HG03045 (cell line): Measurements from ENCODE around the gene F2RL1.
"Not testable (repeated sequence)": the region's sequence is repeated elsewhere in the genome, so short reads cannot be mapped to it uniquely, and the experiment has no call there.

Experiments used
- ATAC-seq: cut with Tn5 transposase; IDR thresholded peaks from one replicate; pipeline ENCODE4 v1.9.1; 2021; ENCODE audit warnings: mild to moderate bottlenecking, moderate library complexity; ENCODE audit not compliant: unreplicated experiment

The F2RL1 gene

DNA sequence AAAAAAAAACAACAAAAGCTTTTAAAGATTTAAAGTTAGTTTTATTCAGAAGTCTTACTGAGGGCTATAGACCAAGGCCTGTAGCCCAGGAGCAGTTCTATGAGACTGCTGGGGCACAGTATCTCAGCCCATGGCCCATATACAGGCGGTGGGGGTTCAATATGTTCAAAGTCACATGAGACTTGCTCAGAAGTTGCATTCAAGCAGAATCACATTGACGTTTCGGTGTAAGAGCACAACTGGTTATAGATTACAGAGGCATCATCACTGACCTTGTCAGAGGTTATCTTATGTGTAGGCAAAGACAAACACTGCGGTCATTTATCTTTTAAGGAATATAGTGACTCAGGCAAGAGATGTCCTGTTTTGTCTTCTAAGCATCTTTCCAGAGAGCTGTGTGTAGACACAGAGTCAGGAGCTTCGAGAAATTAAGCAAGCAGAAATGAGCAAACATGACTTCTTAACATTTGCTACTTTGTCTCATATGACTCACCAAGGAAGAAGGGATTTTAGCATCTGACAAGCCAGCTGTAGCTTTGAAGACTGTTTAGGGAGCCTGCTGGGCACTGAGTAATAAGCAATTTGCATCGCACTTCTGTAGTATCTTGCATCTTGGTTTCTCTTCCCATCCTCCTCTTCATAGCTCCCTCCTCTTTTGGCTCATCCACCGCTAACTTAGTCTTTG, 12.9 kb upstream of the F2RL1 start:
- no peak for ATAC-seq

- no peak for ATAC-seq
These were observed 11.5 kb upstream of the F2RL1 start for GRCh38 chr5:76807296-76807695.

GRCh38 chr5:76808141-76808691, 10.6 kb upstream of the F2RL1 start:
- ATAC-seq: no peak

DNA sequence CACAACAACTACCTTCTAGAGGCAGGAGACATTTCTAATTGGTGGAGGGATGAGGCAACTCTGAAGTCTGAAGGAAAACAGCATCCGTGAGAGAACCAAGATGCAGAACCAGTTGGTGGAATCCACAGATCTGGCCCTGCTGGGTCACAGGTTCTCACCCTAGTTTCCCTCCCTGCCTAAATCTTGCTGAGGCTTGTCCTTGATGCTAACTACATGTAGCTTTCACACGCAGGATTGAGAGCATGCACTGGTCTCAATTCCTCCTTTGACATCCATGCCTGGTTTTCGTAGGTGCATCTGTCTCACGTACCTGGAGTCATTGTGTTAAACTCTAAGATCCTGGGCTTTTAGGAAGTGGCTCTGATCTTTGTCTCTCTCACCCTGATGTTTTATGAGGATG, 9.7 kb upstream of the F2RL1 start:
- no peak for ATAC-seq

DNA sequence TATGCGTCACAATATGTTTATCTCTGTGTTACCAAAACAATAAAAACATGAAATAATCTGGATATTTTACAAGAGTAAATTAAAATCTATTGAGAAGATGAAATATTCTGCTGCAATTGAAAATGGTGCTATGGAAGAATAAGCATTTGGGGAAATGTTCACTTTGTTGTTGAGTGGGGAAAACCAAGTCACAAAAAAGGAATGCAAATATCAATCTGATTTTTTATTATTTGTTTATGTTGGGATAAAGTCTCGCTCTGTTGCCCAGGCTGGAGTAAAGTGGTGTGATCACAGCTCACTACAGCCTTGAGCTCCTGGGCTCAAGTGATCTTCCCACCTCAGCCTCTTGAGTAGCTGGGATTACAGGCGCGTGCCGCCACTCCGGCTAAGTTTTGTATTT, 8.6 kb upstream of the F2RL1 start:
- no peak for ATAC-seq

- ATAC-seq: no peak
These were observed 7.6 kb upstream of the F2RL1 start for GRCh38 chr5:76811214-76811613.

DNA sequence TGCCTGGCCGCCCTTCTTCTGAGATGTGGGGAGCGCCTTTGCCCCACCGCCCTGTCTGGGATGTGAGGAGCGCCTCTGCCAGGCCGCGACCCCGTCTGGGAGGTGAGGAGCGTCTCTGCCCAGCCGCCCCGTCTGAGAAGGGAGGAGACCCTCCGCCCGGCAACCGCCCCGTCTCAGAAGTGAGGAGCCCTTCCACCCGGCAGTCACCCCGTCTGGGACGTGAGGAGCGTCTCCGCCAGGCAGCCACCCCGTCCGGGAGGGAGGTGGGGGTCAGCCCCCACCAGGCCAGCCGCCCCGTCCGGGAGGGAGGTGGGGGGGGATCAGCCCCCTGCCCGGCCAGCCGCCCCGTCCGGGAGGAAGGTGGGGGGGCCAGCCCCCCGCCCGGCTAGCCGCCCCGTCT, 6.6 kb upstream of the F2RL1 start:
- ATAC-seq: not testable (repeated sequence)

DNA sequence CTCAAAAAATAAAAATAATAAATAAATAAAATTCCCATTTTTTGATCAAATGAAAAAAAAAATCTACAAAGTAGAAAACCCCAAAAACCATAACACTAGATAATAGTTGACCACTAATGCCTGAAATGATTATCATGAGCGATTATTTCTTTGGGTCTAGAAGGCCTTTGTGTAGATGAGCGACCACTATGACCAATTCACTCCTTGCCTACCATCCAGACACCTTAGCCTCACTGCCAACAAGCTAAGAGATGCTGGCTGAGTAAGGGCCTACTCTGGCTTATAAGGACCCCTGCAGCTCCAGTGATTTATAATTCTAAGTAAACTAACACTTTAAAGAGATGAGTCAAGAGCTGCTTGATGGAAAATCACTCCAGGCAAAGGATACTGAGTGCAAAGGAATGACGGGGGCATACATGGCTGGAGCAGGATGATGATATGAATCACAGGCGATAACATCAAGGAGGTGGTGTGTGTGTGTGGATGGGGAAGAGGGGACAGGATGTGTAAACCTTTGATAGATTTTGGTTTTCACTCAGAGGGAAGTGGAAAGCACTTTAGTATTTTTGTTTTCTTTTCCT, 4.8 kb upstream of the F2RL1 start:
- no peak for ATAC-seq

DNA sequence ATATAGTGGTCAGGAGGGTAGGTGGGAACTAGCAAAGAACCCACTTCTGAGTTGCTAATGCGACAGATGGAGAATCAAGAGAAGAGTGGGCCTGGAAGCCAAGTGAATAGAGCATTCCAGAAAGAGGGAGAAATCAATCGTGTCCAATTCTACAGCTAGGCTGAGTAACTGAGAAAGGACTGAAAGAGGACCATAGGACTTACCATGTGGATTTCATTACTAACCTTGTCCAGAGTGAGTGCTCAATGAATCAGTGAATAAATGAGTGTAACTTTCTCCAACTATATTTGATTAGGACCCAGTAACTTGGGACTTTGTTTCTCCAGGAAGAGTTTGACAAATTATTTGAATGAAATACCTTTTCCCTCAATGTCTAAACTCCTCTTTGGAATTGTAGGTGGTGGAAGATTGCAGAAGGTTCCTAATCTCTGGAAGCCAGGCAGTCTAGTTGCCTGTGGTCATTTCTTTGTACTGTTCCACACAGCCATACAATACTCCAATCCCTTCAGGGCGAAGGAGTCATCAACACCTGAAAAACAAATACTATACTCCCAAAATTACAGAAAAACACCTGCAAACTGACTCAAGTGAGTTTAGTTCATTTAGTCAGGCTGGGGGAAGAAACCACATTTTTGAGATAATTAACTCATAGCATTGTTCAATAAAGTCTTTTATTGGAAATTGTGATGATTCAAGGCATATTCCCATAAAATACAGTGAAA, 2.6 kb upstream of the F2RL1 start:
- no peak for ATAC-seq

DNA sequence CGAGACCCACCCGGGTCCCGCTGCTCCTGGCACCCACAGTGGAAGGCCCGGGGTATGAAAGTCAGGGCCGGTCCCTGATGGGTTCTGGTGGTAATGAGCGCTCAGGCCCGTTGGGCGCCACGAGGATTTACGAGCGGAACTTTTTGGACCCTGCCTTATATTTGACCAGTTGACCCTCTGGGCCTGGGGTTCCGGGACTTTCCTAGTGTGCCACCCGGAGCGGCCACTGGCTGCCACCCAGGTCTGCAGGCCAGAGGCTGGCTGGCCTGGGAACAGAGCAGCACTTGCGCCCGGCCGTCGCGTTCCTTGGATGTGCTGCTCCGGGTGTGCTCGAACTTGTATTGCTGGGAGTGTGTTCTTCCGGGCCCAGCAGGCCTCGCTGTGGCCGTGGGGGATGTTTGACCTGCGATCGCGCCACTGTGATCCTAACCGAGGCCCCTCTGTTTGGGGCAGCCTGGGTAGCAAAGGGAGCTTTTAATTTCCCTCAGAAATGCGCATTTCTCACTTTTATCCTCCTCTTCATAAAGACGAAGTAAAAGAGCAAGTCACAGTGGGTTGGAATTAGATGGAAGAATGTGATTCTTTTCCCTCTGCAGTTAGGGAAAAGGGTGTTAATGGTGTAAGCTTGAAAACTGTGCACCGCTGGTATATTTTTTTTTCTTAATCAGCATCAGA, 1.2 kb downstream of the F2RL1 start:
- no peak for ATAC-seq

DNA sequence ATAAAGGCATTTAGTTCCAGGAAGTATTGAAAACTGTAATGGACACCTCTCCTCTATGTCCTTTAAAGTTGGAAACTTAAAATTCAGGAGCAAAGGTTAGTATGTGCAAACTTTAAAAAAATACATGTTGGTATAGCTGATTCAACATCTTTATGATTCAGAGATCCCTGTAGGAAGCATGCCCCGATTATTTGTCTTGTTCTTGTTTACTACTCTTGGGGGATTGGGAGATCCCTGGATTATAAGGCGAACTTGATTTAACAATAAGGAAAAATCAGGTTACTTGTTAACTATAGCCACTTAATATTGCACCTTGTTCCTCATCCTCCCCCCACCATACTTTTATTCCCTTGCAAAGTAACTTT, 1.7 kb downstream of the F2RL1 start:
- no peak for ATAC-seq

DNA sequence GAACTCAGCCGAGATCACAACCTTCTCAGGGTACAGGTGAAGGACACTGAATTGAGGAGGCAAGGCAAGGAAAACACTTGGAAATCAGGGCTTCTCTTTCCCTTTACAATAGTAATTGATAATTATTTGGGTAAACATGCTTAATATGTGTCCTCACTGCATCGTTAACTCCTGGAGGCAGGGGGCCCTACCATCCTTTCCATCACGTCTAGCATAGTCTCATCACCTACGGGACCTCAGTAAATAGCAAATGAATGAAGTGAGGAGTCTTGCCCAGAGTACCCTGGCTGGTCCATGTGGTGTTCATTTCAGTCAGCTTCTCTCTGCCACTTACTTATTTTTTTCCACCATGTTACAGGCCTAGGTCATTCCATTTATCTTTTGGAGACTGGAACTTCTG, 2.3 kb downstream of the F2RL1 start:
- ATAC-seq: no peak

GRCh38 chr5:76822105-76822731, 3.4 kb downstream of the F2RL1 start:
- not testable (repeated sequence) for ATAC-seq

GRCh38 chr5:76826416-76826815, 7.6 kb downstream of the F2RL1 start:
- ATAC-seq: not testable (repeated sequence)

GRCh38 chr5:76831110-76831452, 12.3 kb downstream of the F2RL1 start:
- no peak for ATAC-seq

DNA sequence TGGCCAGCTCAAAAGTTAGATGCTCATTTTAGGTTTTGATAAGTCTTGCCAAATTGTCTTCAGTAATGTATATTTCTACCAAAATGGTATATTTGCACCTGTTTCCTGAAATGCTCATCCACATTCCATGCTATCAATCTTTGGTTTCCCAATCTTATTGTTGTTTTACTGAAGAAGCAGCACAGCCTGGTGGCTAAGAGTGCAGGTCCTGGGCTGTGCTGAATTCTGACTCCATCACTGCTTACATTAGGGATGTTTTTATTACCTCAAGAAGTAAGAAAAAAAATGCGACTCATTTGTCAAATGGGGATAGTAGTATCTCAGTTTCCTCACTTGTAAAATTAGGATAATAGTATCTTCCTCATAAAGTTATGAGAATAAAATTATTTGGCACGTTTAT, 17.4 kb downstream of the F2RL1 start:
- ATAC-seq: no peak

- no peak for ATAC-seq
These were observed 17.8 kb downstream of the F2RL1 start for GRCh38 chr5:76836585-76836984.

DNA sequence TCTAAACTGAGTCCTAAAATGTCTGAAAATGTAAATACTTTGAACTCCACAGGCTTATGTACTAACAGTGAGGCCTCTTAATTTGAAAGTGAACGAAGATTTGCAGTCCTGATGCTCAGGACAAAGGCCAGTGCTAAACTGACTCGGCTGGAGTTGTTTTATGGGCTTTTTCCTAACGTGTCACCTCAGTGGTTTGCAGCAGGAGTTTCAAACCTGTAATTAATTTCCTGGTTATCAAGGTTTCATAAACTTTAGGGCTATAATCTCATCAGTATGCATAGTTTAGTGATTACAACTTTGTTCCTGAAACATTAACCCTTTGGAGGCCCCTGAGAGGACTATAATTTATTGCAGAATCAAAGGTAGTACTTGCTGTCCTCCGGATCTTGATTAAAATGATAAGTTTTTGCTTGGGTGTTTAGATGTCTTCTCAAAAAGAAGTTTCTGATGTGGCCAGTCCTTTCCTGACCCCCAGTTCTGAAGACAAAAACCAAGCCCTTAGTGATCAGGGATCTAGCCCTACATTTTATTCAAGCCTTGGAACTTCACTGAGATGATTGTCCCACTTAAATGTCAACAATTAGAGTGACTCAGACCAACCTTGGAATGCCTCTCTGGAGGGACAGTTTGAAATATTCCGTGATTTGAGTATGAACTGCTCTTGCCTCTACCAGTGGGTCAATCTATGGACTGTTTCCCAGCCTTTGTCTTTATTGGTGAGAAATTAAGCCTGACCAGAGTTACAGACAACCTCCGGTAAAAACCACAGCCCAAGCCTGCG, 19.8 kb downstream of the F2RL1 start:
- ATAC-seq: no peak

GRCh38 chr5:76841361-76841760, 22.5 kb downstream of the F2RL1 start:
- no peak for ATAC-seq

- ATAC-seq: no peak
These were observed 27.1 kb downstream of the F2RL1 start for GRCh38 chr5:76845890-76846289.
